SK-N-SH (cell line): ENCODE measurements around the gene SLC25A42.

Experiments
- EP300 ChIP-seq, 2 experiments: IDR thresholded peaks; 2 replicates each; pipeline versions ENCODE4 v1.4.0 to v1.6.1; 2012; ENCODE audit warnings: borderline replicate concordance in 1 of 2, low read depth in 1 of 2, low read length in 1 of 2
- EZH2phosphoT487 ChIP-seq: fragments of 200-600 bp; sonication (generic); IDR thresholded peaks from 2 replicates; pipeline ENCODE4 v1.6.1; 2017; ENCODE audit warnings: low read depth, mixed run types, mild to moderate bottlenecking, antibody characterized with exemption, moderate library complexity, borderline replicate concordance
- GABPA ChIP-seq: IDR thresholded peaks from 2 replicates; pipeline ENCODE4 v1.4.0; 2012; ENCODE audit warnings: low read depth, mild to moderate bottlenecking
- GATA2 ChIP-seq: sonication (generic); formaldehyde crosslinking; IDR thresholded peaks from 2 replicates; pipeline ENCODE4 v1.5.0; 2020; ENCODE audit warnings: mild to moderate bottlenecking, missing genetic modification reagents
- MXI1 ChIP-seq: IDR thresholded peaks from 2 replicates; pipeline ENCODE4 v1.6.1; 2012; ENCODE audit warnings: mild to moderate bottlenecking, low read depth, low read length, improper control_type of control experiment
- NFIC ChIP-seq: IDR thresholded peaks from 2 replicates; pipeline ENCODE4 v1.4.0; 2012; ENCODE audit warnings: borderline replicate concordance
- RFX5 ChIP-seq: IDR thresholded peaks from 2 replicates; pipeline ENCODE4 v1.6.1; 2012; ENCODE audit warnings: mild to moderate bottlenecking, improper control_type of control experiment, low read length
- TF ChIP-seq, protein P1 (sequence below): fragments of 200-600 bp; sonication (generic); IDR thresholded peaks from 2 replicates; pipeline ENCODE4 v1.6.1; 2017; ENCODE audit warnings: antibody characterized with exemption, mild to moderate bottlenecking, moderate library complexity

DNA sequence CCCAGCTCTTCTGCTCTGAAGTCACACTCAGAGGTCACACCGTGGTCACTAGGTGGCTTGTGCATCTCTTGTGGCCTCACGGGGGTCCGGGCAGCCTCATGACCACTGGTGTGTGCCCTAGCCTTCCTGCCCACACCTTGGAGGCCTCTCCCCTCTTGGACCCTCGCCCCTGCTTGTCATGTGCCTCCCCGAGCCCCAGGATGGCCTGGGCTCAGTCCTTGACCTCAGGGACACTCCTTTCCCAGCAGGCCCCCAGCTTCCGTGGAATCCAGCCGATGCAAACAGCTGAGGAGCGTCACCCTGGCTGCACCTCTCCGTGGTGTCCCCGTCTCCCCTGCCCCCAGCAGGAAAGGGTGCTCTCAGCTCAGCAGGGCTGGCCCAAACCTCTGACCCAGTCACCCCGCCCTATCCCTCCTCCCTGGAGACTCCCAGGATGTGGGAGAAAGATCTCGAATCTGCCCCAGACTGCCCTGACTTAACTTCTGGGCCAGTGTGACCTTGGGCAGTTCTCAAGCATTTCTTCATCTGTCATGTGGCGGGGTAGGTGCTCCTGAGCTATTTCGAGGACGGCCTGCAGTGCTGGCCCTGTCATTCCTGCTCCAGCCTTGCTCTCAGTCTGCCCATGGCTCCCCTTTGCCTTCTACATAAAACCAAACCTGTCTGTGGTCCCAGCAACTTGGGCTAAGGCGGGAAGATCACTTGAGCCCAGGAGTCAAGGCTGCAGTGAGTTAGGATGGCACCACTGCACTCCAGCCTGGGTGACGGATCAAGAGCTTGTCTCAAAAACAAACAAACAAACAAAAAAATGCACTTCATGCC is 4.6 kb upstream of the SLC25A42 start:
- TF ChIP-seq, protein P1, sequence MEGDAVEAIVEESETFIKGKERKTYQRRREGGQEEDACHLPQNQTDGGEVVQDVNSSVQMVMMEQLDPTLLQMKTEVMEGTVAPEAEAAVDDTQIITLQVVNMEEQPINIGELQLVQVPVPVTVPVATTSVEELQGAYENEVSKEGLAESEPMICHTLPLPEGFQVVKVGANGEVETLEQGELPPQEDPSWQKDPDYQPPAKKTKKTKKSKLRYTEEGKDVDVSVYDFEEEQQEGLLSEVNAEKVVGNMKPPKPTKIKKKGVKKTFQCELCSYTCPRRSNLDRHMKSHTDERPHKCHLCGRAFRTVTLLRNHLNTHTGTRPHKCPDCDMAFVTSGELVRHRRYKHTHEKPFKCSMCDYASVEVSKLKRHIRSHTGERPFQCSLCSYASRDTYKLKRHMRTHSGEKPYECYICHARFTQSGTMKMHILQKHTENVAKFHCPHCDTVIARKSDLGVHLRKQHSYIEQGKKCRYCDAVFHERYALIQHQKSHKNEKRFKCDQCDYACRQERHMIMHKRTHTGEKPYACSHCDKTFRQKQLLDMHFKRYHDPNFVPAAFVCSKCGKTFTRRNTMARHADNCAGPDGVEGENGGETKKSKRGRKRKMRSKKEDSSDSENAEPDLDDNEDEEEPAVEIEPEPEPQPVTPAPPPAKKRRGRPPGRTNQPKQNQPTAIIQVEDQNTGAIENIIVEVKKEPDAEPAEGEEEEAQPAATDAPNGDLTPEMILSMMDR: no peak
- no peak for TF ChIP-seq EZH2phosphoT487
- no peak for TF ChIP-seq NFIC
- no peak for TF ChIP-seq EP300 (IDR thresholded peaks at IDR 0.05; ENCODE audit: borderline replicate concordance in 1 of 2, low read depth in 1 of 2, low read length in 1 of 2)
- no peak for TF ChIP-seq MXI1
- no peak for TF ChIP-seq GATA2 (CRISPR knock-in tag)
- no peak for TF ChIP-seq GABPA
- no peak for TF ChIP-seq RFX5
